Measurements from ENCODE around the gene FAM111A. TPM values are rescaled to one million over a fixed set of nuclear protein-coding genes. Genes with fewer than 3 reads are reported as not detected.

FAM111A gene
- 7.8 to 10.4 TPM (median 9.0 TPM) in 5 replicates for total RNA-seq (2022; extraction: Qiagen RNA extraction; ENCODE audit: low read depth)

GRCh38 chr11:59142530-59143507, at the start of gene FAM111A:
TSS of gene FAM111A (plus strand) at chr11:59142856. CDS start at chr11:59148873, 6,017 bp downstream.

DNA sequence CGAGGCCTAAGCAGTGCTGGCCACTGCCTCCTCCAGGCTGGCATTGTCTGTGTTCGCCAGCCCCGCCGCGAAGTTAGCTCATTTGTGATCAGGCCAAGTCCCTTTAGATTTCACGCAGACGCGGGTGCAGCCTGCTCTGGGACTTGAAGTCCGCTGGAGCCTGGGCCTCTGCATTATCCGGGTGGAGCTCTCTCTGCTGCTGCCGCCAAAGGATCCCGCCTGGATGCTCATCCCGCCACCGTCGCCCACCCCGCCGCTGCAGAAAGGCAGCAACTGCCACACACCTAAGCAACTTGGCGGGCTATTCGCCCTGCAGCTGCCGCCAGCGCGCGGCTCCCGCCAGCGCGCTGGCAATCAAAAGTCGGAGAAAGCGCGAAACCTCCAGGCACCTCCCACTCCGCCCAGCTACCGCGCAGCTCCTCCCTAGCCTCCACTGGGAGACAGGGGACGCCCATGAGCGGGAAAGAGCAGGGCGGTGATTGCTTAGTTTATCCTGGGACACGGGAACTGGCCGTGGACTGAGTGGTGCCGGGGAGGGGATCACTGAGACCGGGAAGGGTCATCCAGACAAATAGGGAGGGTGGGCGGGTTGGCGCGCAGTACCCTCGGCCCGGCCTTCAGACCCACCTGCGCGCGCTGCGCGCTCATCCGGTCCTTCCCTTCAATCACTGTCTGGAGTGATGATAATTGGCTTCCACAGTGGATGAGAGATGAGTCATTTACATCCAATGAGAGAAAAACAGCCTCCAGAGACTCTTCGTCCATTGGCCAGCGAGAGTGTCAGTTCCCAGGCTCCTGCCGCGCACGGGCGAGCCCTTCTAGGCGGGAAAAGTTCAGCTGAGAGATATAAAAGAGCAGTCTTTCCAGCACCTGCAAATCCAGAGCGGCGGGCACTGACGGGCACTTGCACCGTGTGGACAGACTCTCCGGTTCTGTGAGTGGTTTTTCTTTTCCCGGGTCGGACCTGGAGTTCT, 36.0 kb upstream of the FAM111A start, which contains the start of gene FAM111B:
Gene FAM111B (plus strand): TSS at position 875 of the 974 bp plus-strand sequence. CDS start 2,389 bp downstream, outside the sequence.

DNA sequence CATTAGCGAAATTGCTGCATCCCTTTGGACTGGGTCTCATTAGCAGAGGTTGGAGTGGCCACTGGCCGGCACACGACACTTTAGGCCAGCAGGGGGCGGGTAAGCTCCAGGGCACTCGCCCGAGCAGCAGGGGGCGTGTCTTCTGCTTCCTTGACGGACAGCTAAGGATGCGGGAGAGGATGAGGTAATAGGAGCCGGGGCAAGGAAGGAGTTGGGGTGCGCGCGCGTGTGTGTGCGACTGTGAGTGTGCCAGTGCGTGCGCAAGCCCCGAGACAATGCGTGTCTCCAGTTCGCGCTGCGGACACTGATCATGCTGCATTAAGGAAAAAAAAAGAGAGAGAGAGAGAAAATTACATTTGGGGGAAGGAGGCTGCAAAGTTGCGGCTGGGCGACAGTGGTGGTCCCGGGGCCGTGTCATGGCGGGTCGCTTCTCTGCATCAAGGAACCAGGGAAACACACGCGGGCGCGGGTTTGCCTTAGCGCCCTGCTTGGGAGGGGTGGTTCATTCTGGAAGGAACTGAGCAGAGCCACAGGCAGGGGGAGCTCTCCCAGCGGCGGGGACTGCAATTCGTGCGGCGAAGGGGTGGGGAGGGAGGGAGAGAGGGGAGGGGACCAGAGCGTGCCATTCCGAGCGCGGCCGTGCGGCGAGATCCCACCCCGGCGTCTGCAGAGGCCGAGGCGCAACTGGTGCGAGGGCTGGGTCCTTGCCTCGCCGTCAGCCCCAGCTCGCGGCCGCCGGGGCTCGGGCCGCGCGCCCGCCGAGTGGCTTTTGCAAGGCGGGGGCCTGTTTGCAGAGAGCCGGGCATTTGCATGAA, 29.1 kb downstream of the FAM111A start, which contains the start of gene DTX4:
Gene DTX4 (plus strand): TSS at position 625 of the 815 bp plus-strand sequence. CDS start 464 bp downstream, outside the sequence.

Other genes starting within 250 kb of the FAM111A start
- gene GLYATL1, start 203.4 kb upstream of the FAM111A start, total RNA-seq (2022; extraction: Qiagen RNA extraction; ENCODE audit: low read depth), result not detected in 5 replicates
- not detected in 5 replicates for gene GLYATL1B, start 56.5 kb upstream of the FAM111A start, total RNA-seq (2022; extraction: Qiagen RNA extraction; ENCODE audit: low read depth)
- 3.6 to 9.5 TPM (median 7.7 TPM) in 5 replicates for gene FAM111B, start 35.6 kb upstream of the FAM111A start, total RNA-seq (2022; extraction: Qiagen RNA extraction; ENCODE audit: low read depth)
- gene DTX4, start 29.3 kb downstream of the FAM111A start, total RNA-seq (2022; extraction: Qiagen RNA extraction; ENCODE audit: low read depth), result 4.1 to 5.7 TPM (median 5.2 TPM) in 5 replicates
- not detected in 5 replicates for gene MPEG1, start 70.1 kb downstream of the FAM111A start, total RNA-seq (2022; extraction: Qiagen RNA extraction; ENCODE audit: low read depth)
- gene OR5AN1, start 216.0 kb downstream of the FAM111A start, total RNA-seq (2022; extraction: Qiagen RNA extraction; ENCODE audit: low read depth), result not detected in 5 replicates